H1 (cell line): ENCODE results near the gene PDE6D.

Source experiments
- BACH1 ChIP-seq: IDR thresholded peaks from 2 replicates; pipeline ENCODE4 v1.6.1; 2012; ENCODE audit warnings: low read length, improper control_type of control experiment
- CEBPB ChIP-seq: IDR thresholded peaks from 2 replicates; pipeline ENCODE4 v1.6.1; 2012; ENCODE audit warnings: low read depth, low read length
- CREB1 ChIP-seq: IDR thresholded peaks from 2 replicates; pipeline ENCODE4 v1.6.1; 2012; ENCODE audit warnings: inconsistent platforms
- FOSL1 ChIP-seq: IDR thresholded peaks from 2 replicates; pipeline ENCODE4 v1.6.1; 2011; ENCODE audit warnings: mild to moderate bottlenecking, low read depth, low read length, moderate library complexity; ENCODE audit not compliant: insufficient read depth
- HDAC2 ChIP-seq, 2 experiments: fragments of 300-600 bp in 1 of 2; sonication (generic) in 1 of 2; IDR thresholded peaks; 2 replicates each; pipeline ENCODE4 v1.6.1; 2011 to 2012; ENCODE audit warnings: low read depth in 2 of 2, low read length in 2 of 2, mild to moderate bottlenecking in 2 of 2, moderate library complexity in 2 of 2, borderline replicate concordance in 1 of 2, inconsistent platforms in 1 of 2
- JUN ChIP-seq: IDR thresholded peaks from 2 replicates; pipeline ENCODE4 v1.6.1; 2011; ENCODE audit warnings: low read depth, mild to moderate bottlenecking, improper control_type of control experiment, low read length
- POLR2A ChIP-seq, 2 experiments: IDR thresholded peaks; 1 replicate in 1 of 2; 2 replicates in 1 of 2; pipeline ENCODE4 v1.6.1; 2011; ENCODE audit warnings: low read depth in 2 of 2, low read length in 2 of 2, mild to moderate bottlenecking in 2 of 2; ENCODE audit errors: control extremely low read depth in 1 of 2
- POLR2AphosphoS5 ChIP-seq: IDR thresholded peaks from 2 replicates; pipeline ENCODE4 v1.6.1; 2011; ENCODE audit warnings: low read depth, low read length
- SIN3A ChIP-seq, 2 experiments: IDR thresholded peaks in 1 of 2; conservative IDR thresholded peaks in 1 of 2; 2 replicates each; pipeline ENCODE4 v1.6.1; 2011 to 2012; ENCODE audit warnings: low read length in 2 of 2, improper control_type of control experiment in 1 of 2, low read depth in 1 of 2, mild to moderate bottlenecking in 1 of 2
- ZNF274 ChIP-seq: IDR thresholded peaks from 2 replicates; pipeline ENCODE4 v1.7.0; 2012; ENCODE audit warnings: low read length, borderline replicate concordance; ENCODE audit errors: extremely low read depth
- TF ChIP-seq, protein P1 (sequence below), 3 experiments: IDR thresholded peaks; 1 replicate in 2 of 3; 2 replicates in 1 of 3; pipeline versions ENCODE4 v1.5.1 to v1.6.1; 2011; ENCODE audit warnings: low read length in 3 of 3, mild to moderate bottlenecking in 3 of 3, inconsistent platforms in 2 of 3, low read depth in 1 of 3, moderate library complexity in 1 of 3; ENCODE audit not compliant: insufficient read depth in 1 of 3; ENCODE audit errors: control extremely low read depth in 1 of 3
- TF ChIP-seq, protein P2 (sequence below): IDR thresholded peaks from 2 replicates; pipeline ENCODE4 v1.6.1; 2011; ENCODE audit warnings: low read depth, mild to moderate bottlenecking, low read length; ENCODE audit not compliant: insufficient read depth
- TF ChIP-seq, protein P3 (sequence below): IDR thresholded peaks from 2 replicates; pipeline ENCODE4 v1.6.1; 2012; ENCODE audit warnings: inconsistent platforms

DNA sequence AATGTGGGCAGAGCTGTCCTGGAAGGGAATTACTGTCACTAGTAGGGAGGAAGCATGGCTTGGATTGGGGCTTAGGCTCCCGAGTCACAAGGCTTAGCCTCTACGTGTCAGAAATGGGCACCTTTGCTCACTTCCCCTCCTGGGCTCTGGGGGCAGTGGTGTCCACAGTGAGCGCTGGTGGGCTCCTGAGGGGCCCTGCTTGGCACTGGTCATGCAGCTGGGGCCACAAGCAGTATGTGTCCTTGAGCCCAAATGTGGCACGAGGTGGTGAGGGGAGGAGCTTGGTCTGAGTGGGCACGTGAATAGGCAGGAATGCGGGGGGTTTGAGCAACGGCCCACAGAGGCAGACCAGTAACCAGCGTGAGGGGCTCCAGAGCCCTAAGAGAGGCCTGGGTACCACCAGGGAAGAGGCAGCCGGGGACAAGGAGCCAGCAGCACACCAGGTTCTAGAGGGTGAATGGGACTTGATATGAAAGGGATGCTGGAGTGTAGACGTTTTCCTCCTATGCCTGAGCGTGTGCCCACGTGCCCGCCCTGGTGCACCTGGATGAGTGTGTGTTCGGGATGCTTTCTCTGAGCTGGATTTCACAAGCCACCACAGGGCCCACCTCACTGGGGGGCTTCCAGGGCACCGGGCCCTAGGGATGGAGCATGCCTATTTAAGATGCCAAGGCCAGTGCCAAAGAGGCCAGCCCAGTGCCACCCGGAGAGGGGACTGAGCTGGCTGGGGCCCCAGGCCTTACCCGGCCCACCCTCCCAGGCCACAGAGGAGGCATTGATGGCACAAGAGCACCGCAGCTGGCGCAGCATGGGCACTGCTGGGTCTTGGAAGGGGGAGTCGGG lies 95.5 kb downstream of the PDE6D start:
- TF ChIP-seq POLR2A (IDR thresholded peaks at IDR 0.05; ENCODE audit: control extremely low read depth in 1 of 2, low read depth in 2 of 2, low read length in 2 of 2) = no peak
- TF ChIP-seq, protein P1, sequence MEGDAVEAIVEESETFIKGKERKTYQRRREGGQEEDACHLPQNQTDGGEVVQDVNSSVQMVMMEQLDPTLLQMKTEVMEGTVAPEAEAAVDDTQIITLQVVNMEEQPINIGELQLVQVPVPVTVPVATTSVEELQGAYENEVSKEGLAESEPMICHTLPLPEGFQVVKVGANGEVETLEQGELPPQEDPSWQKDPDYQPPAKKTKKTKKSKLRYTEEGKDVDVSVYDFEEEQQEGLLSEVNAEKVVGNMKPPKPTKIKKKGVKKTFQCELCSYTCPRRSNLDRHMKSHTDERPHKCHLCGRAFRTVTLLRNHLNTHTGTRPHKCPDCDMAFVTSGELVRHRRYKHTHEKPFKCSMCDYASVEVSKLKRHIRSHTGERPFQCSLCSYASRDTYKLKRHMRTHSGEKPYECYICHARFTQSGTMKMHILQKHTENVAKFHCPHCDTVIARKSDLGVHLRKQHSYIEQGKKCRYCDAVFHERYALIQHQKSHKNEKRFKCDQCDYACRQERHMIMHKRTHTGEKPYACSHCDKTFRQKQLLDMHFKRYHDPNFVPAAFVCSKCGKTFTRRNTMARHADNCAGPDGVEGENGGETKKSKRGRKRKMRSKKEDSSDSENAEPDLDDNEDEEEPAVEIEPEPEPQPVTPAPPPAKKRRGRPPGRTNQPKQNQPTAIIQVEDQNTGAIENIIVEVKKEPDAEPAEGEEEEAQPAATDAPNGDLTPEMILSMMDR (IDR thresholded peaks at IDR 0.05; ENCODE audit: control extremely low read depth in 1 of 3, insufficient read depth in 1 of 3, low read depth in 1 of 3, low read length in 3 of 3) = peak in 2 of 3 experiments; percentile 68 to 81; a peak in 3 of 4 replicates
- no peak for TF ChIP-seq CEBPB
- 0 out of 4 replicates have a peak, but pooled peaks of 1 of the 2 experiments have one; percentile 30 for TF ChIP-seq SIN3A (conservative IDR thresholded peaks at IDR 0.05 in 1 of 2, IDR thresholded peaks at IDR 0.05 in 1 of 2; ENCODE audit: low read depth in 1 of 2, low read length in 2 of 2)
- TF ChIP-seq FOSL1 = no peak
- TF ChIP-seq HDAC2 (IDR thresholded peaks at IDR 0.05; ENCODE audit: borderline replicate concordance in 1 of 2, low read depth in 2 of 2, low read length in 2 of 2) = no peak
- no peak for TF ChIP-seq POLR2AphosphoS5
- TF ChIP-seq, protein P2, sequence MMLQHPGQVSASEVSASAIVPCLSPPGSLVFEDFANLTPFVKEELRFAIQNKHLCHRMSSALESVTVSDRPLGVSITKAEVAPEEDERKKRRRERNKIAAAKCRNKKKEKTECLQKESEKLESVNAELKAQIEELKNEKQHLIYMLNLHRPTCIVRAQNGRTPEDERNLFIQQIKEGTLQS = no peak
- no peak for TF ChIP-seq CREB1
- no peak for TF ChIP-seq BACH1
- TF ChIP-seq ZNF274 = no peak
- TF ChIP-seq JUN = no peak
- TF ChIP-seq, protein P3, sequence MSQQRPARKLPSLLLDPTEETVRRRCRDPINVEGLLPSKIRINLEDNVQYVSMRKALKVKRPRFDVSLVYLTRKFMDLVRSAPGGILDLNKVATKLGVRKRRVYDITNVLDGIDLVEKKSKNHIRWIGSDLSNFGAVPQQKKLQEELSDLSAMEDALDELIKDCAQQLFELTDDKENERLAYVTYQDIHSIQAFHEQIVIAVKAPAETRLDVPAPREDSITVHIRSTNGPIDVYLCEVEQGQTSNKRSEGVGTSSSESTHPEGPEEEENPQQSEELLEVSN = no peak
